GM12878 (cell line): ENCODE results near the gene LRRC45. TPM values are rescaled to one million over a fixed set of nuclear protein-coding genes. Genes with fewer than 3 reads are reported as not detected.

ENCODE experiments used
- ATAC-seq: fragments of 200-7000 bp; cut with Tn5 transposase; 3 replicates; pipeline ENCODE4 v1.9.1; 2020; ENCODE audit warnings: mild to moderate bottlenecking, moderate library complexity
- BruUV-seq: library from RNA; stranded (reverse); fragments of 400-500 nt; replicated peaks from 2 replicates; lab custom pipeline; 2021; lab: Mats Ljungman, UMichigan
- CTCF ChIA-PET: fragments of 300-600 bp; sonication (Branson Sonifier 250); formaldehyde crosslinking; extraction: SDS; loops from one replicate; lab custom pipeline; 2021; ENCODE audit warnings: inconsistent platforms; lab: Yijun Ruan, JAX
- POLR2A ChIA-PET: fragments of 350-600 bp; formaldehyde crosslinking; extraction: SDS; loops from one replicate; lab custom pipeline; 2021; ENCODE audit warnings: inconsistent platforms; lab: Charles Lee
- RAD21 ChIA-PET: fragments of 300-600 bp; sonication (Branson Sonifier 250); formaldehyde crosslinking; loops from one replicate; lab custom pipeline; 2023; ENCODE audit warnings: antibody characterized with exemption; ENCODE audit not compliant: unreplicated experiment; lab: Charles Lee
- SMC1A ChIA-PET: fragments of 300-600 bp; sonication (Branson Sonifier 250); formaldehyde crosslinking; loops from one replicate; lab custom pipeline; 2023; ENCODE audit not compliant: unreplicated experiment, uncharacterized antibody; lab: Charles Lee
- DNase-seq: peaks from one replicate; pipeline ENCODE4 v3.0.0-alpha.2; 2011; ENCODE audit warnings: low read depth, low spot score
- FAIRE-seq: peaks from 3 replicates; lab custom pipeline; 2011; peaks lifted over from hg19 to GRCh38; lab: Jason Lieb, UNC
- H2AFZ ChIP-seq: 2 replicates; pipeline ENCODE4 v1.6.0; 2011; ENCODE audit warnings: low read depth, low read length, control low read depth; ENCODE audit not compliant: control insufficient read depth
- H3K27ac ChIP-seq: 2 replicates; pipeline ENCODE4 v1.5.1; 2011; ENCODE audit warnings: control low read depth; ENCODE audit not compliant: control insufficient read depth, insufficient read depth
- H3K27me3 ChIP-seq, 2 experiments: replicated peaks in 1 of 2; 2 replicates each; pipeline versions ENCODE4 v1.6.0 to v1.6.1; 2011; ENCODE audit warnings: low read length in 1 of 2; ENCODE audit not compliant: control insufficient read depth in 2 of 2, insufficient read depth in 2 of 2
- H3K36me3 ChIP-seq, 2 experiments: 2 replicates each; pipeline ENCODE4 v1.5.1; 2011; ENCODE audit warnings: low read length in 1 of 2; ENCODE audit not compliant: control insufficient read depth in 2 of 2, insufficient read depth in 2 of 2
- H3K4me1 ChIP-seq: 2 replicates; pipeline ENCODE4 v1.6.1; 2011; ENCODE audit warnings: mild to moderate bottlenecking, low read length, moderate library complexity, mixed read lengths; ENCODE audit not compliant: control insufficient read depth, insufficient read depth
- H3K4me2 ChIP-seq: 2 replicates; pipeline ENCODE4 v1.6.0; 2011; ENCODE audit warnings: control low read depth; ENCODE audit not compliant: control insufficient read depth, insufficient read depth
- H3K4me3 ChIP-seq: fragments of 200-600 bp; sonication (generic); 2 replicates; pipeline ENCODE4 v1.5.1; 2016
- H3K79me2 ChIP-seq: 2 replicates; pipeline ENCODE4 v1.6.0; 2011; ENCODE audit warnings: low read length; ENCODE audit not compliant: control insufficient read depth, insufficient read depth
- H3K9ac ChIP-seq: 2 replicates; pipeline ENCODE4 v1.8.0; 2011; ENCODE audit warnings: low read length, control low read depth, mixed read lengths; ENCODE audit not compliant: control insufficient read depth, insufficient read depth
- H3K9me3 ChIP-seq: replicated peaks from 3 replicates; pipeline ENCODE4 v1.5.1; 2011; ENCODE audit warnings: mild to moderate bottlenecking, low read length; ENCODE audit not compliant: control insufficient read depth, insufficient read depth
- H4K20me1 ChIP-seq: 2 replicates; pipeline ENCODE4 v1.6.0; 2011; ENCODE audit not compliant: control insufficient read depth, insufficient read depth
- ATF3 ChIP-seq: IDR thresholded peaks from 2 replicates; pipeline ENCODE4 v1.6.1; 2011; ENCODE audit warnings: low read depth, mild to moderate bottlenecking, low read length, moderate library complexity, borderline replicate concordance; ENCODE audit errors: extremely low read depth
- BCL3 ChIP-seq: IDR thresholded peaks from 2 replicates; pipeline ENCODE4 v1.6.1; 2011; ENCODE audit warnings: borderline replicate concordance, low read depth, mild to moderate bottlenecking, moderate library complexity, low read length; ENCODE audit not compliant: insufficient read depth, poor library complexity, severe bottlenecking
- CHD1 ChIP-seq: IDR thresholded peaks from 2 replicates; pipeline ENCODE4 v1.6.1; 2012; ENCODE audit warnings: low read depth, low read length, improper control_type of control experiment
- CREB1 ChIP-seq: IDR thresholded peaks from 2 replicates; pipeline ENCODE4 v1.6.1; 2012; ENCODE audit warnings: low read depth, mild to moderate bottlenecking, inconsistent platforms
- ESRRA ChIP-seq: IDR thresholded peaks from 2 replicates; pipeline ENCODE4 v1.6.1; 2012; ENCODE audit warnings: mild to moderate bottlenecking, low read length, improper control_type of control experiment
- ETV6 ChIP-seq, 2 experiments: fragments of 450-650 bp in 1 of 2; IDR thresholded peaks in 1 of 2; conservative IDR thresholded peaks in 1 of 2; 2 replicates each; pipeline ENCODE4 v1.6.1; 2014; ENCODE audit warnings: antibody characterized with exemption in 1 of 2, borderline replicate concordance in 1 of 2, low read depth in 1 of 2, mild to moderate bottlenecking in 1 of 2, moderate library complexity in 1 of 2
- HDGF ChIP-seq: fragments of 450-650 bp; IDR thresholded peaks from 2 replicates; pipeline ENCODE4 v1.6.1; 2016; ENCODE audit warnings: antibody characterized with exemption
- IKZF1 ChIP-seq: fragments of 450-650 bp; conservative IDR thresholded peaks from 2 replicates; pipeline ENCODE4 v1.6.1; 2017; ENCODE audit warnings: antibody characterized with exemption, mild to moderate bottlenecking
- IRF3 ChIP-seq: fragments of 450-650 bp; IDR thresholded peaks from 2 replicates; pipeline ENCODE4 v1.6.1; 2014; ENCODE audit warnings: mild to moderate bottlenecking
- JUND ChIP-seq: IDR thresholded peaks from 2 replicates; pipeline ENCODE4 v1.6.1; 2012; ENCODE audit warnings: low read depth, mild to moderate bottlenecking, low read length, improper control_type of control experiment, moderate library complexity
- NR2C1 ChIP-seq: fragments of 450-650 bp; IDR thresholded peaks from 2 replicates; pipeline ENCODE4 v1.6.1; 2017; ENCODE audit warnings: antibody characterized with exemption, mild to moderate bottlenecking, moderate library complexity
- POU2F2 ChIP-seq: IDR thresholded peaks from 3 replicates; pipeline ENCODE4 v1.6.1; 2011; ENCODE audit warnings: low read depth, mild to moderate bottlenecking, low read length, borderline replicate concordance
- RAD21 ChIP-seq: IDR thresholded peaks from 2 replicates; pipeline ENCODE4 v1.6.1; 2011; ENCODE audit warnings: mild to moderate bottlenecking, low read depth, low read length, moderate library complexity; ENCODE audit not compliant: insufficient read depth
- SPI1 ChIP-seq: IDR thresholded peaks from 2 replicates; pipeline ENCODE4 v1.6.1; 2011; ENCODE audit warnings: low read depth, mild to moderate bottlenecking, low read length, moderate library complexity, borderline replicate concordance; ENCODE audit not compliant: insufficient read depth
- STAT3 ChIP-seq: IDR thresholded peaks from 2 replicates; pipeline ENCODE4 v1.6.1; 2011; ENCODE audit warnings: low read depth, low read length, improper control_type of control experiment
- TBL1XR1 ChIP-seq: IDR thresholded peaks from 2 replicates; pipeline ENCODE4 v1.6.1; 2012; ENCODE audit warnings: low read depth, low read length, improper control_type of control experiment
- TCF12 ChIP-seq: IDR thresholded peaks from 2 replicates; pipeline ENCODE4 v1.6.1; 2011; ENCODE audit warnings: low read depth, mild to moderate bottlenecking, low read length
- TCF7 ChIP-seq: IDR thresholded peaks from 2 replicates; pipeline ENCODE4 v1.6.1; 2014; ENCODE audit warnings: antibody characterized with exemption, borderline replicate concordance
- ZNF622 ChIP-seq: fragments of 450-650 bp; IDR thresholded peaks from 2 replicates; pipeline ENCODE4 v1.6.1; 2017; ENCODE audit warnings: mild to moderate bottlenecking, inconsistent platforms
- WGBS: methylation state at CpG from one replicate; pipeline ENCODE4 v1.1.6; 2016; ENCODE audit warnings: low lambda C conversion rate; ENCODE audit not compliant: insufficient replicate concordance, insufficient coverage; ENCODE audit errors: missing lambda C conversion rate; 5-methylcytosine and 5-hydroxymethylcytosine counted together
- in situ Hi-C: fragments of 300-500 bp; cut with MboI; formaldehyde crosslinking; loops from 9 replicates; pipeline ENCODE4 v1.14.3; 2018; ENCODE audit warnings: mixed read lengths
- intact Hi-C: fragments of 100-400 bp; cut with micrococcal nuclease; formaldehyde crosslinking; loops from one replicate; pipeline ENCODE4 v1.14.2; 2022; ENCODE audit not compliant: unreplicated experiment
- polyA plus RNA-seq, 11 experiments: library from polyadenylated mRNA; depleted of rRNA in 4 of 11; unstranded in 6 of 11; stranded (reverse) in 5 of 11; fragments of >200 nt; fragmentation: Nextera tagmentation in 4 of 11; fragmentation: Illumina TruSeq in 1 of 11; extraction: Ambion mirVana in 4 of 11; extraction: Trizol in 1 of 11; gene quantifications; 1 replicate in 1 of 11; 2 replicates in 10 of 11; pipeline versions ENCODE4 v1.2.1 to v1.2.3, GENCODE V29; 2011 to 2016; ENCODE audit warnings: inconsistent platforms in 2 of 11, missing spikeins in 2 of 11, low read depth in 1 of 11
- total RNA-seq, 4 experiments: library from RNA; depleted of rRNA in 3 of 4; stranded (reverse); fragments of >200 nt in 3 of 4; fragmentation: Illumina TruSeq in 1 of 4; extraction: Trizol in 1 of 4; gene quantifications; 2 replicates each; pipeline versions ENCODE4 v1.2.1 to v1.2.3, GENCODE V29; 2013 to 2021

Gene LRRC45
- total and polyA plus RNA-seq, 10 of the 15 experiments (the other 5 are each of a cell fraction or from before 2014, with no cell fraction given): 0.03 to 27.7 (median 10.4) TPM

- ATAC-seq (no peak), FAIRE-seq (no peak), DNase-seq (no peak)
- 97% methylated on average over 37 of the region's 38 CpGs for WGBS
- ChIA-PET RAD21 (no interaction called here), CTCF (no interaction called here), SMC1A (no interaction called here), POLR2A (interaction anchor here (2.4 kb wide), 1 partner anchor 17 kb away, joined by 6 read pairs; the partner anchor contains the start of gene DCXR)
- intact Hi-C loops: loop anchor here (5.0 kb wide), 1 partner anchor 43 kb away; the partner anchor contains the start of gene FASN
- in situ Hi-C loops: no loop called here
- no peaks in the 10 kb centered on the region for H3K9me3 ChIP-seq
- no peak overlapping the region for H3K4me3 ChIP-seq
- TF ChIP-seq ZNF622 (no peak), SPI1 (no peak), TCF12 (no peak), IKZF1 (no peak), ATF3 (no peak), ETV6 (conservative IDR thresholded peaks at IDR 0.05 in 1 of 2, IDR thresholded peaks at IDR 0.05 in 1 of 2; ENCODE audit: borderline replicate concordance in 1 of 2, low read depth in 1 of 2) (no peak), RAD21 (no peak), BCL3 (no peak), ESRRA (no peak), TCF7 (no peak), CREB1 (no peak), TBL1XR1 (no peak), JUND (no peak), HDGF (no peak), IRF3 (no peak), STAT3 (no peak), CHD1 (no peak), NR2C1 (no peak), POU2F2 (no peak)
- no peak overlapping the region for H2AFZ ChIP-seq
- no TSS peak for BruUV-seq
- H3K9ac ChIP-seq: no peak overlapping the region
- H3K79me2 ChIP-seq: peaks cover 14% of the 10 kb centered on the region
- H4K20me1 ChIP-seq: no peaks in the 10 kb centered on the region
- H3K27me3 ChIP-seq: no peaks in the 10 kb centered on the region
- no peak overlapping the region for H3K4me2 ChIP-seq
- no peak overlapping the region for H3K27ac ChIP-seq
- H3K36me3 ChIP-seq: peaks cover 0 to 19% of the 10 kb centered on the region in 2 experiments
- H3K4me1 ChIP-seq: peaks cover 4% of the 10 kb centered on the region
Measured at GRCh38 chr17:82054351-82055022, 31.4 kb downstream of the LRRC45 start.
